Adrenal gland (tissue), 12 donors: ENCODE measurements around the gene POLR1C. TPM values are rescaled to one million over a fixed set of nuclear protein-coding genes. Genes with fewer than 3 reads are reported as not detected.

Experiments used
- DNase-seq, 7 donors: peaks; one replicate each; pipeline ENCODE4 v3.0.0-alpha.2; 2019 to 2020
- H3K27ac ChIP-seq, 5 donors: fragments of 200-600 bp; sonication (generic) in 4 of 5; 1 replicate in 3 of 5; 2 replicates in 2 of 5; pipeline versions ENCODE4 v1.5.1 to v1.8.0; 2016 to 2020; ENCODE audit warnings: mild to moderate bottlenecking in 1 of 5
- H3K27me3 ChIP-seq: fragments of 200-600 bp; 2 replicates; pipeline ENCODE4 v1.8.0; 2021
- H3K36me3 ChIP-seq, 2 donors: fragments of 200-600 bp; replicated peaks in 1 of 2; 1 replicate in 1 of 2; 2 replicates in 1 of 2; pipeline versions ENCODE4 v1.5.1 to v1.8.0; 2018 to 2022
- H3K4me1 ChIP-seq, 2 donors: fragments of 200-600 bp; replicated peaks in 1 of 2; 1 replicate in 1 of 2; 2 replicates in 1 of 2; pipeline versions ENCODE4 v1.5.1 to v1.8.0; 2018 to 2021
- H3K4me3 ChIP-seq, 4 donors: fragments of 200-600 bp; sonication (generic) in 3 of 4; one replicate each; pipeline ENCODE4 v1.5.1; 2016 to 2018
- H3K9me3 ChIP-seq, 3 donors: fragments of 200-600 bp; sonication (generic) in 1 of 3; replicated peaks in 1 of 3; 1 replicate in 2 of 3; 2 replicates in 1 of 3; pipeline versions ENCODE4 v1.5.1 to v1.8.0; 2016 to 2021
- CTCF ChIP-seq, 6 experiments: fragments of 450-650 bp in 4 of 6; fragments of 200-600 bp in 2 of 6; sonication (generic) in 1 of 6; IDR thresholded peaks; 1 replicate in 5 of 6; 2 replicates in 1 of 6; pipeline versions ENCODE4 v1.5.1 to v1.8.0; 2016 to 2021; ENCODE audit warnings: antibody characterized with exemption in 6 of 6, mild to moderate bottlenecking in 2 of 6, moderate library complexity in 1 of 6
- POLR2A ChIP-seq, 2 donors: fragments of 450-650 bp; IDR thresholded peaks; one replicate each; pipeline ENCODE4 v1.6.1; 2017; ENCODE audit warnings: antibody characterized with exemption in 2 of 2, mild to moderate bottlenecking in 2 of 2, moderate library complexity in 1 of 2
- WGBS, 4 donors: extraction: QIAGEN DNeasy Blood & Tissue Kit in 2 of 4; methylation state at CpG; one replicate each; pipeline versions ENCODE4 v1.1.5 to v1.1.7; 2013 to 2017; 5-methylcytosine and 5-hydroxymethylcytosine counted together
- intact Hi-C, 2 donors: fragments of 100-400 bp; cut with DNase I; formaldehyde crosslinking; loops; one replicate each; pipeline versions ENCODE4 v1.14.1 to v1.15.0; 2022 to 2023
- polyA plus RNA-seq, 3 donors: library from polyadenylated mRNA; stranded (reverse); fragments of 200-250 nt in 2 of 3; fragments of 350-450 nt in 1 of 3; fragmentation: Illumina TruSeq in 1 of 3; extraction: RNeasy Lipid Tissue Mini Kit (QIAGEN cat#74804) in 1 of 3; gene quantifications; one replicate each; pipeline ENCODE4 v1.2.3, GENCODE V29; 2013 to 2014
- total RNA-seq, 9 donors: library from RNA; depleted of rRNA in 4 of 9; stranded (reverse); fragments of >200 nt in 4 of 9; fragments of 120-200 nt in 1 of 9; fragmentation: NEBNext Ultra II Directional in 1 of 9; extraction: Animal tissue kit (Norgen Biotek cat#: 25700) in 1 of 9; gene quantifications; one replicate each; pipeline versions ENCODE4 v1.1.0 to v1.2.4, GENCODE V29; 2013 to 2023
- donor health status: healthy with polysubstance abuse.
- donor health status: Bipolar disorder and iron deficiency.
- donor health status: DM: yes; HTN: yes; CAD: no.
- donor health status: DM: no; HTN: no; CAD: no.
- donor health status: DM: no; HTN: no; CAD: no.
- donor health status: DM: yes; HTN: yes; CAD: no.

The POLR1C gene
- total and polyA plus RNA-seq, 12 donors, result 16.8 to 67.2 (median 37.4) TPM

DNA sequence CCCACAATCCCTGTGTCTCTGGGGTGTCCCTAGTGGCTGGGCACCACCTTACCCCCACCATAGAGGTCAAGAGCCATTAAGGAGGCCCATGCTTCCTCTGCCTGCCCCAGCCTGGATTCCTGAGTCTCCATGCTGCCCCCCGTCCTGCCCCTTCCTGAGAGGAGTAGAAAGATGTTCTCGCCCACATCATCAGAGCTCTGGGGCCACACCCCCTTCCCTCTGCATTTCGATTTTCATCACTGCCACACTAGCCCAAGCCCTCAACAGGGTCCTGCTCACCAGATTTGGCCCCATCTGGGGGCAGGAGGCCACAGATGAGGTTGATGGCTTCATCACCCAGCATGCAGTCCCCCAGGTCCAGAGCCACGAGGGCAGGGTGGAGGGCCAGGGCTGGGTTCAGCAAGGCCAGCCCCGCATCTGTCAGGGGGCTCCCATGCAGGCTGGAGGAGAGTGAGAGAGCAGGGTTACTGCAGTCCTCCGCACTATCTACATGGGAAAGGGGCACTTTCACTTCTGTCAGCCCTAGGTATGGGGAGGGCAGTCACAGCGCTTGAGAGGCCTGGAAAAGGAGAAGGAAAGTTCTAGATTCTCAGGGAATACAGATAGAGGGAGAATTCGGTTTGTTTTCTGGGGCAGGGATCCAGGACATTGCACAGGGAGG lies 8.3 kb upstream of the POLR1C start:
- TF ChIP-seq CTCF (IDR thresholded peaks at IDR 0.05) (no peak), POLR2A (IDR thresholded peaks at IDR 0.05) (no peak)
- Histone ChIP-seq H3K36me3 (peaks cover 0 to 50% of the 10 kb centered on the region in 2 donors), H3K27me3 (no peaks in the 10 kb centered on the region), H3K4me3 (peak overlapping the region in 1 of 4 donors; percentile 89), H3K9me3 (no peaks in the 10 kb centered on the region), H3K27ac (peak overlapping the region in 1 of 5 donors; percentile 95), H3K4me1 (peaks cover 18% of the 10 kb centered on the region in 2 donors)
- 60 to 68% (median 64%) methylated on average over 6 to 8 of the region's 8 CpGs for WGBS, 4 donors
- no peak for DNase-seq
- intact Hi-C loops, result loop anchor here (5.0 to 10.0 kb wide), 3 partner anchors 56 to 124 kb away; no protein-coding TSS in a partner anchor

GRCh38 chr6:43509142-43509983 lies 7.5 kb upstream of the POLR1C start:
- DNase-seq, result peak in 3 of 7 donors; percentile 46 to 65 (median 52)
- H3K4me1 ChIP-seq, result peaks cover 18% of the 10 kb centered on the region in 2 donors
- H3K36me3 ChIP-seq, result peaks cover 0 to 50% of the 10 kb centered on the region in 2 donors
- intact Hi-C loops, result loop anchor here (5.0 to 10.0 kb wide), 3 partner anchors 57 to 125 kb away; no protein-coding TSS in a partner anchor
- TF ChIP-seq CTCF (IDR thresholded peaks at IDR 0.05), result no peak
- no peak for TF ChIP-seq POLR2A (IDR thresholded peaks at IDR 0.05)
- 6 to 33% (median 18%) methylated on average over 14 to 69 of the region's 69 CpGs for WGBS, 4 donors
- no peaks in the 10 kb centered on the region for H3K9me3 ChIP-seq
- peak overlapping the region; percentile 39 to 95 (median 79) for H3K27ac ChIP-seq
- no peaks in the 10 kb centered on the region for H3K27me3 ChIP-seq
- H3K4me3 ChIP-seq, result peak overlapping the region; percentile 6 to 89 (median 22)

DNA sequence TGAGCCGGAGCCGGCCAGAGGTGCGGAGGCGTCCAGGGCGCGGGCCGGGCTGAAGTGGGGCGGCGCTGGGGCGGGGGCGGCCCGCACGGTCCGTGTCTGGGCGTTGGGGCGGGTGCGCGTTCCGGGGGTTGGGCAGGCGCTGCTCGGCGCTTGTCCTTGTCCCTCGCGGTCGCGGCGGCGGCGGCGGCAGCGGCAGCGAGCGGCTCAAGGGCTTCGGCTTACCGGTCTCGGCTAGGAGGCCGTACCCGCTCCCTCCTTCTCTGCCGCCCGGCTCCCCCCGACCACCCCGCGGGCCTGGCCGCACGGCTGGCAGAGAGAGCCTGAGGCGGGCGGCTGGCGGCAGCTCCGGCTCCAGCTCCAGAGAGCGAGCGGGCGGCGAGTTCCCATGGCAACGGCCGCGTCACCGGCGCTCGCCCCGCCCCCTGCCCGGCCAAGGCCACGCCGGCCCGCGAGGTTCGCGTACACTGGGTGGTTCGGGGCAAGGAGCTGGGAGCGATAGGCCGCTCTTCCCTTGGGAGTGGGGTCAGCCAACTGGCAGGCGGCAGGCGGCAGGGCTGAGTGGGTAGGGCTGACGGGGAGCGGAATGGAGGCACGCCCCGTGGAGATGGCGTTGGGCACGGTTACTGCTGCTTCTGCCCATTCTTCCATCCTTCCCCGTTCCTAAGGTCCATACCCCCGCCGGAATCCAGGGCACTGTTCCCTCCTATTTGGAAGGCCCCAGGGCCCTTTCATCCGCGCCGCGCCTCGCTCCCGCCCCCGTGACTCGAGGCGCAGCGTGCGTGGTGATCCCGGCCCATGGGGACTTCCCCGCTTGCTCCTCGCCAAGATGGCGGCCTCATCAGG lies 6.7 kb upstream of the POLR1C start, which contains the start of gene LRRC73:
Gene LRRC73 (minus strand): TSS at position 363 of the 843 bp plus-strand sequence. CDS start 561 bp downstream, outside the sequence.
- DNase-seq, result peak; percentile 92 to 96 (median 95)
- H3K27me3 ChIP-seq, result no peaks in the 10 kb centered on the region
- TF ChIP-seq CTCF (IDR thresholded peaks at IDR 0.05) (no peak), POLR2A (IDR thresholded peaks at IDR 0.05) (peak; percentile 47 to 84)
- no peaks in the 10 kb centered on the region for H3K9me3 ChIP-seq
- H3K4me3 ChIP-seq, result peak within 1 kb of the TSS; percentile 18 to 89 (median 26)
- H3K36me3 ChIP-seq, result peaks cover 0 to 49% of the 10 kb centered on the region in 2 donors
- peak within 1 kb of the TSS; percentile 39 to 95 (median 79) for H3K27ac ChIP-seq
- WGBS, 4 donors, result 1 to 8% (median 4%) methylated on average over 18 to 96 of the region's 96 CpGs
- intact Hi-C loops, result loop anchor here (5.0 to 10.0 kb wide), 3 partner anchors 58 to 125 kb away; no protein-coding TSS in a partner anchor
- peaks cover 18 to 25% of the 10 kb centered on the region in 2 donors for H3K4me1 ChIP-seq
